ENCODE results near the gene SEPTIN5. TPM values are rescaled to one million over a fixed set of nuclear protein-coding genes. Genes with fewer than 3 reads are reported as not detected.

Gene SEPTIN5
- total and polyA plus RNA-seq, 4 experiments from 2014 or later: not detected

- H3K27me3 Mint-ChIP-seq: peaks cover 33 to 42% of the 10 kb centered on the region in 2 donors
- POLR2A ChIA-PET (ENCODE audit: partially characterized antibody): no interaction called here
- H3K4me1 Mint-ChIP-seq: peaks cover 13 to 30% (median 23%) of the 10 kb centered on the region in 4 donors
- H3K9me3 Mint-ChIP-seq: peaks cover 0 to 3% (median 0%) of the 10 kb centered on the region in 8 donors
- H3K9me3 ChIP-seq (ENCODE audit: control insufficient read depth in 1 of 2, low read length in 2 of 2): no peaks in the 10 kb centered on the region
- H3K27ac Mint-ChIP-seq: no peak overlapping the region
- H3K36me3 Mint-ChIP-seq: no peaks in the 10 kb centered on the region
- no peak for DNase-seq
- H3K4me3 Mint-ChIP-seq: peak overlapping the region in 1 of 8 donors; percentile 30
- peaks cover 30% of the 10 kb centered on the region for H3K4me1 ChIP-seq (ENCODE audit: insufficient read depth, low read length)
- intact Hi-C loops (cut with micrococcal nuclease): no loop called here
- CTCF ChIA-PET (ENCODE audit: partially characterized antibody): no interaction called here
- H3K4me3 ChIP-seq (ENCODE audit: low read length in 2 of 2): no peak overlapping the region
- H3K27ac ChIP-seq (ENCODE audit: low read depth, low read length): no peak overlapping the region
- no peaks in the 10 kb centered on the region for H3K36me3 ChIP-seq (ENCODE audit: insufficient read depth, low read length)
- peaks cover 34% of the 10 kb centered on the region for H3K27me3 ChIP-seq (ENCODE audit: insufficient read depth, low read length)
Measured at GRCh38 chr22:19763458-19764298, 49.4 kb downstream of the SEPTIN5 start.

GRCh38 chr22:19764299-19764593 is 49.9 kb downstream of the SEPTIN5 start:
- Mint-ChIP-seq H3K27ac (no peak overlapping the region), H3K27me3 (peaks cover 35 to 45% of the 10 kb centered on the region in 2 donors), H3K9me3 (peaks cover 0 to 3% (median 0%) of the 10 kb centered on the region in 8 donors), H3K4me1 (peaks cover 13 to 30% (median 24%) of the 10 kb centered on the region in 4 donors), H3K4me3 (peak overlapping the region in 2 of 8 donors; percentile 20 to 78), H3K36me3 (no peaks in the 10 kb centered on the region)
- H3K9me3 ChIP-seq (ENCODE audit: control insufficient read depth in 1 of 2, low read length in 2 of 2): no peaks in the 10 kb centered on the region
- H3K4me1 ChIP-seq (ENCODE audit: insufficient read depth, low read length): peaks cover 27% of the 10 kb centered on the region
- no peak overlapping the region for H3K27ac ChIP-seq (ENCODE audit: low read depth, low read length)
- peaks cover 34% of the 10 kb centered on the region for H3K27me3 ChIP-seq (ENCODE audit: insufficient read depth, low read length)
- intact Hi-C loops (cut with micrococcal nuclease): no loop called here
- CTCF ChIA-PET (ENCODE audit: partially characterized antibody): no interaction called here
- H3K4me3 ChIP-seq (ENCODE audit: low read length in 2 of 2): no peak overlapping the region
- H3K36me3 ChIP-seq (ENCODE audit: insufficient read depth, low read length): no peaks in the 10 kb centered on the region
- POLR2A ChIA-PET (ENCODE audit: partially characterized antibody): no interaction called here
- no peak for DNase-seq

GRCh38 chr22:19764636-19765476 is 50.6 kb downstream of the SEPTIN5 start:
- Mint-ChIP-seq H3K27me3 (peaks cover 36 to 46% of the 10 kb centered on the region in 2 donors), H3K4me3 (peak overlapping the region in 7 of 8 donors; percentile 20 to 78 (median 59)), H3K27ac (no peak overlapping the region), H3K36me3 (no peaks in the 10 kb centered on the region), H3K9me3 (peaks cover 0 to 3% (median 0%) of the 10 kb centered on the region in 8 donors), H3K4me1 (peaks cover 12 to 24% (median 19%) of the 10 kb centered on the region in 4 donors)
- POLR2A ChIA-PET (ENCODE audit: partially characterized antibody): no interaction called here
- Histone ChIP-seq H3K36me3 (ENCODE audit: insufficient read depth, low read length) (no peaks in the 10 kb centered on the region), H3K27me3 (ENCODE audit: insufficient read depth, low read length) (peaks cover 30% of the 10 kb centered on the region), H3K4me1 (ENCODE audit: insufficient read depth, low read length) (peaks cover 21% of the 10 kb centered on the region), H3K4me3 (ENCODE audit: low read length in 2 of 2) (no peak overlapping the region), H3K9me3 (ENCODE audit: control insufficient read depth in 1 of 2, low read length in 2 of 2) (no peaks in the 10 kb centered on the region), H3K27ac (ENCODE audit: low read depth, low read length) (no peak overlapping the region)
- intact Hi-C loops (cut with micrococcal nuclease): no loop called here
- CTCF ChIA-PET (ENCODE audit: partially characterized antibody): no interaction called here
- DNase-seq: no peak

GRCh38 chr22:19765477-19766239 is 51.4 kb downstream of the SEPTIN5 start:
- no peaks in the 10 kb centered on the region for H3K36me3 Mint-ChIP-seq
- DNase-seq: peak in 1 of 5 donors; percentile 36
- H3K27me3 ChIP-seq (ENCODE audit: insufficient read depth, low read length): peaks cover 26% of the 10 kb centered on the region
- peak overlapping the region; percentile 40 to 77 (median 66) for H3K4me3 Mint-ChIP-seq
- H3K27ac ChIP-seq (ENCODE audit: low read depth, low read length): no peak overlapping the region
- H3K4me1 Mint-ChIP-seq: peaks cover 7 to 18% (median 13%) of the 10 kb centered on the region in 4 donors
- no peak overlapping the region for H3K27ac Mint-ChIP-seq
- peaks cover 37 to 47% of the 10 kb centered on the region in 2 donors for H3K27me3 Mint-ChIP-seq
- peaks cover 16% of the 10 kb centered on the region for H3K4me1 ChIP-seq (ENCODE audit: insufficient read depth, low read length)
- H3K9me3 ChIP-seq (ENCODE audit: control insufficient read depth in 1 of 2, low read length in 2 of 2): no peaks in the 10 kb centered on the region
- intact Hi-C loops (cut with micrococcal nuclease): no loop called here
- no peaks in the 10 kb centered on the region for H3K36me3 ChIP-seq (ENCODE audit: insufficient read depth, low read length)
- no peak overlapping the region for H3K4me3 ChIP-seq (ENCODE audit: low read length in 2 of 2)
- ChIA-PET CTCF (ENCODE audit: partially characterized antibody) (no interaction called here), POLR2A (ENCODE audit: partially characterized antibody) (no interaction called here)
- H3K9me3 Mint-ChIP-seq: no peaks in the 10 kb centered on the region

DNA sequence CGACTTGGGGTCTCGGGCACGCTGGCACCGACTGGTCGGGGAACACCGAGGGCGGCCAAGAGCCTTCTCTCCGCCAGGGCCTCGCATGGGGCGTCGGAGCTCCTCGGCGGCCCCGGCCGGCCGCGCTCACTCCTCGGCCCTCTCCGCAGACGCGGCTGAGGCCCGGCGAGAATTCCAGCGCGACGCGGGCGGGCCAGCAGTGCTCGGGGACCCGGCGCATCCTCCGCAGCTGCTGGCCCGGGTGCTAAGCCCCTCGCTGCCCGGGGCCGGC is 51.9 kb downstream of the SEPTIN5 start:
- ChIA-PET POLR2A (ENCODE audit: partially characterized antibody) (no interaction called here), CTCF (ENCODE audit: partially characterized antibody) (no interaction called here)
- Mint-ChIP-seq H3K4me1 (peaks cover 7 to 18% (median 13%) of the 10 kb centered on the region in 4 donors), H3K9me3 (no peaks in the 10 kb centered on the region), H3K4me3 (no peak overlapping the region), H3K36me3 (no peaks in the 10 kb centered on the region), H3K27me3 (peaks cover 37 to 50% of the 10 kb centered on the region in 2 donors), H3K27ac (no peak overlapping the region)
- no peak for DNase-seq
- Histone ChIP-seq H3K9me3 (ENCODE audit: control insufficient read depth in 1 of 2, low read length in 2 of 2) (no peaks in the 10 kb centered on the region), H3K27me3 (ENCODE audit: insufficient read depth, low read length) (peaks cover 26% of the 10 kb centered on the region), H3K27ac (ENCODE audit: low read depth, low read length) (no peak overlapping the region), H3K4me3 (ENCODE audit: low read length in 2 of 2) (no peak overlapping the region), H3K4me1 (ENCODE audit: insufficient read depth, low read length) (peaks cover 16% of the 10 kb centered on the region), H3K36me3 (ENCODE audit: insufficient read depth, low read length) (no peaks in the 10 kb centered on the region)
- intact Hi-C loops (cut with micrococcal nuclease): no loop called here

- no peaks in the 10 kb centered on the region for H3K36me3 ChIP-seq (ENCODE audit: insufficient read depth, low read length)
- no peak overlapping the region for H3K4me3 ChIP-seq (ENCODE audit: low read length in 2 of 2)
- H3K4me1 ChIP-seq (ENCODE audit: insufficient read depth, low read length): peaks cover 16% of the 10 kb centered on the region
- DNase-seq: peak in 3 of 5 donors; percentile 14 to 35 (median 30)
- H3K4me3 Mint-ChIP-seq: peak overlapping the region in 5 of 8 donors; percentile 39 to 62 (median 50)
- ChIA-PET POLR2A (ENCODE audit: partially characterized antibody) (no interaction called here), CTCF (ENCODE audit: partially characterized antibody) (no interaction called here)
- no peak overlapping the region for H3K27ac ChIP-seq (ENCODE audit: low read depth, low read length)
- peak overlapping the region in 1 of 7 donors; percentile 35 for H3K27ac Mint-ChIP-seq
- H3K9me3 Mint-ChIP-seq: no peaks in the 10 kb centered on the region
- no peaks in the 10 kb centered on the region for H3K36me3 Mint-ChIP-seq
- peaks cover 26% of the 10 kb centered on the region for H3K27me3 ChIP-seq (ENCODE audit: insufficient read depth, low read length)
- no peaks in the 10 kb centered on the region for H3K9me3 ChIP-seq (ENCODE audit: control insufficient read depth in 1 of 2, low read length in 2 of 2)
- H3K27me3 Mint-ChIP-seq: peaks cover 38 to 52% of the 10 kb centered on the region in 2 donors
- H3K4me1 Mint-ChIP-seq: peaks cover 5 to 14% (median 11%) of the 10 kb centered on the region in 4 donors
- intact Hi-C loops (cut with micrococcal nuclease): no loop called here
Measured at GRCh38 chr22:19766511-19767426, 52.5 kb downstream of the SEPTIN5 start.
